Stimulated activated CD4-positive, alpha-beta T cell treated with anti-CD3 and anti-CD28 coated beads, Interleukin-4, amount 100 ng/mL, for 1 hour (primary cell): ENCODE data around the gene TELO2.

Source experiments
- DNase-seq: peaks from one replicate; pipeline ENCODE4 v3.0.0-alpha.2; 2020

Gene TELO2

DNA sequence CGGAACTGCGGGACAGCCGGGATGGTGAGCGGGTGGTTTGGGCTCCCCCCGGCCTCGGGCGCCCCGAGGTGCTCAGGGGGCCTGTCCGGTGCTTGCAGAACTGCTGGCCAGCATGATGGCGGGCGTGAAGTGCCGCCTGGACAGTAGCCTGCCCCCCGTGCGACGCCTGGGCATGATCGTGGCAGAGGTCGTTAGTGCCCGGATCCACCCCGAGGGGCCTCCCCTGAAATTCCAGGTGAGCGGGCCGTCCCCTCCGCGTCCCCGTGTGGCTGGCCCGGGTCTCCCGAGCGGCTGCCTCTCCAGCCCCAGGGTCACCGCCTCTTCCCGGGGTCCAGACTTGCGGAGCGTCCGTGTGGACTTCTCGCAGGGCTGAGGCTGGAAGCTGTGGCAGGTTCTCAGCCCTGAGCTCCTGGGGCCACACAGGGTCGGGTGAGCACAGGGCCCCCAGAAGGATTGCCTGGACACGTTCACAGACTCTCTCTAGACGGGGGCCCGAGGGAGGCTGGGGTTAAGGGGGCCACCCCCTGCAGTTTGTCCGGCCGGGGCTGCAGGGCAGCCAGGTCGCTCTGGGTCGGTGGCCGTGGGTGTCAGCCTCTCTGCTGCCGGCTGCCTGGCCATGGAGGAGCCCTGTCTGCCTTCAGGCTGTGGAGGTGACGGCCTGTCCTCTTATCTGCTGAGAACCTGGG is 7.4 kb downstream of the TELO2 start:
- no peak for DNase-seq

DNA sequence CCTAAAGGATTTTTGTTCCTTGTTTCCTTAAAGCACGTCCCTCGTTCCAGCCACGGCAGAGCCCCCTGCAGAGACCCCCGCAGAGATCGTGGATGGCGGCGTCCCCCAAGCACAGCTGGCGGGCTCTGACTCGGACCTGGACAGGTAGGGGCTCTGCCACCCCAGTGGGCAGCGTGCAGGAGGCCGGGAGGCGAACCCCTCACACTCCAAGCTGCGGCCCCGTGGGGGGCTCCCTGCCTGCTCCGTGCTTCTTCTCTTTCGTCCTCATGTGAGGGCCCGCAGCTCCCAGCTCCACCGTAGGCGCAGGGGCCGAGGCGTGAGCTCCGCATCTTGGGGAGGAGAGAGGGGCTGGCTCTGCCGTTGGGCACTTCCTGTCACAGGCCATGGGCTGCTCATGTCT is 8.5 kb downstream of the TELO2 start:
- DNase-seq, result no peak

DNA sequence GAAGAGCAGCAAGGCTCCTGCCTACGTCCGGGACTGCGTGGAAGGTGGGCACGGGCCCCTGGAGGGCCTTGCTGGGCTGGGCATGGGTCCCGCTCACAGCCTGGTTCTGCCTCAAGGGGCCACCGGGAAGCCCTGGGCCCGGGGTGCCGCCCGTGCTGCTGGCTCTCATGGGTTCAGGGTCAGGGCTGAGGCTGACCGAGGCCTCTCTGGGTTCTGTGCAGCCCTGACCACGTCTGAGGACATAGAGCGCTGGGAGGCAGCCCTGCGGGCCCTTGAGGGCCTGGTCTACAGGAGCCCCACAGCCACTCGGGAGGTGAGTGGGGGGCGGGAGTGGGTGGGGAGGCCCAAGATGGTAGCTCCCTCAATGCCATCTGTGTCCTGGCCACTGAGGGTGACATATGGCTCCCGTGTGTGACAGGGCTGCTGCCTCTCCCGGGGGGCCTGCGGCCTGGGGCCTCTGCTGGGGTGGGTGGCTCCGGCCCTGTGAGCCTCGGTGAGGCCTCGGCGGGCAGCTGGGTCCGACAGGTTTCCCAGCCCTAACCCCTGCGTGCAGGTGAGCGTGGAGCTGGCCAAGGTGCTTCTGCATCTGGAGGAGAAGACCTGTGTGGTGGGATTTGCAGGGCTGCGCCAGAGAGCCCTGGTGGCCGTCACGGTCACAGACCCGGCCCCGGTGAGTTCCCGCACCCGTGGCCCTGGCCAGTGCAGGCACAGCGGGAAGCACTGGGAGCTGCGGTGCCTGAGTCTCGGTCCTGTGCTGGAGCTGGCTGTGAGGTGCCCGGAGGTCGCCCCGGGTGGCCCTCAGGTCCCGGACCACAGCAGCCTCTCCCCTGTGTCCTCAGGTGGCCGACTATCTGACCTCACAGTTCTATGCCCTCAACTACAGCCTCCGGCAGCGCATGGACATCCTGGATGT is 9.2 kb downstream of the TELO2 start:
- no peak for DNase-seq

DNA sequence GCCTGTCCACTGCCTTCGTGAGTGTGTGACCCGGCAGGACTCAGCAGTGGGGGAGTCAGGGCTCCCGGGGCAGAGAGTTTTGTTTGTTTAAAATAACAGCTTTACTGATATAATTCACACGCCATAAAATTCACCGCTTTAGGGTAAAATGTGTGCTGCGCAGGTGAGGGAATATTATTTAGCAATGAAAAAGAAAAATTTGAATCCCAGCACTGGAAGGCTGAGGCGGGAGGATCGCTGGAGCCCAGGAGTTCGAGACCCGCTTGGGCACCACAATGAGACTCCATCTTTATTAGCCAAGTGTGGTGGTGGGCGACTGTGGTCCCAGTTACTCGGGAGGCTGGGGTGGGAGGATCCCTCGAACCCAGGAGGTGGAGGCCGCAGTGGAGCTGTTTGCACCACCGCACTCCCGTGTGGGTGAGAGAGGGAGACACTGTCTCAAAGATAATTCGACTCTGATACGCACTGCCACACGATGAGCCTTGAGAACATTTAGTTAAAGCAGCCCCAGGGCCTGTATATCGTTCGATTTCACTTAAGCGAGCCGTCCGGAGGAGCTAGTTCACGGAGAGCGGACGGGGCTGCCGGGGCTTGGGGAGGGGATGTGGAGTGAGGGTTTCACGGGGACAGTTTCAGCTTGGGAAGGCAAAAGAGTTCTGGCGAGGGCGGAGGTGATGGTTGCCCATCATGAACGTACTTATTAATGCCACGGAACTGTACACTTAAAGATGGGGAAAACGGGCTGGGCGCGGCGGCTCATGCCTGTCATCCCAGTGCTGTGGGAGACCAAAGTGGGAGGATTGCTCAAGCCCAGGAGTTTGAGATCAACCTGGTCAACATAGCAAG is 10.2 kb downstream of the TELO2 start:
- no peak for DNase-seq

DNA sequence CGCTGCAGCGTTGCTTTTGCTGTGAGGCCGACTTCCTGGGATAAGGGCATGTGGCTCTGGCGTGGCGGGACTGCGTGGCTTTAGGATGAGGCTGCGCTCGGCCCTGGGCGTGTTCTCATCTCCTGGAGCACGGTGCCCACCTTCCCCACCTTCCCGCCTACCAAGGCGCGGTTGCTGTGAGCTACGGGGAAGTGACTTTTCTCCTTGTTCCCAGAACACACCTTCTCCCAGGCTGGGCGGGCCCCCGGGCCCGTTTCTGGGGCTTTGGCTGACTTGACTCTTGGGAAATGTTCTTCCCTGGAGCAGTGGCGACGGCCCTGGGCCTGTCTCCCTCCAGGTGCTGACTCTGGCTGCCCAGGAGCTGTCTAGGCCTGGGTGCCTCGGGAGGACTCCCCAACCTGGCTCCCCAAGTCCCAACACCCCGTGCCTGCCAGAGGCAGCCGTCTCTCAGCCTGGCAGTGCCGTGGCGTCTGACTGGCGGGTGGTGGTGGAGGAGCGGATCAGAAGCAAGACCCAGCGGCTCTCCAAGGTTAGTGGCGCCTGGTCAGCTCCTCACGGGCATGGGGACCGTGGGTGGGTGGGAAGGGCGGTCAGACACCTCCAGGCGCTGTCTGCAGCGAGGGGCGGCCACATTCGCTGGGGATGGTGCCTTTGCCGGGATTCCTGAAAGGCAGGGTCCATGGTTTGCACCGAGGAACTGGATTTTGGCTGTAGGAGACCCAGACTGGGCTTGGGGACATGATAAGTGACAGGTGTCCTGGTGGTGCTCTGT is 12.1 kb downstream of the TELO2 start:
- DNase-seq, result no peak

DNA sequence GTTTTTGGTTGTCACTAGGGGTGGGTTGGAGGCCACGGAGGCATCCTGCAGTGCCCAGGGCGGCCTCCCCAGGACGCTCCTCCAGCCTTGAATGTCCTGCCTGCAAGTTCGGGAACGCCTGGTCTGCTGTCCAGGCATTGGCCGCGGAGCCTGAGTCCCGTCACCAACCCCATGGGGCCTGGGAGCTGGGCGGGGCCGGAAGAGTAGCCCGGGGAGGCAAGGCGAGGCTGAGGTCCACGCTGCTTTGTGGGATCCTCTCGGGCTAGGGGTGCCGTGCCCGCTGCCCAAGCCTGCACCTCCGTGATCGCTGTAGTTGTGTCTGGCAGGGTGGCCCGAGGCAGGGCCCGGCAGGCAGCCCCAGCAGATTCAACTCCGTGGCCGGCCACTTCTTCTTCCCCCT is 12.8 kb downstream of the TELO2 start:
- no peak for DNase-seq

DNA sequence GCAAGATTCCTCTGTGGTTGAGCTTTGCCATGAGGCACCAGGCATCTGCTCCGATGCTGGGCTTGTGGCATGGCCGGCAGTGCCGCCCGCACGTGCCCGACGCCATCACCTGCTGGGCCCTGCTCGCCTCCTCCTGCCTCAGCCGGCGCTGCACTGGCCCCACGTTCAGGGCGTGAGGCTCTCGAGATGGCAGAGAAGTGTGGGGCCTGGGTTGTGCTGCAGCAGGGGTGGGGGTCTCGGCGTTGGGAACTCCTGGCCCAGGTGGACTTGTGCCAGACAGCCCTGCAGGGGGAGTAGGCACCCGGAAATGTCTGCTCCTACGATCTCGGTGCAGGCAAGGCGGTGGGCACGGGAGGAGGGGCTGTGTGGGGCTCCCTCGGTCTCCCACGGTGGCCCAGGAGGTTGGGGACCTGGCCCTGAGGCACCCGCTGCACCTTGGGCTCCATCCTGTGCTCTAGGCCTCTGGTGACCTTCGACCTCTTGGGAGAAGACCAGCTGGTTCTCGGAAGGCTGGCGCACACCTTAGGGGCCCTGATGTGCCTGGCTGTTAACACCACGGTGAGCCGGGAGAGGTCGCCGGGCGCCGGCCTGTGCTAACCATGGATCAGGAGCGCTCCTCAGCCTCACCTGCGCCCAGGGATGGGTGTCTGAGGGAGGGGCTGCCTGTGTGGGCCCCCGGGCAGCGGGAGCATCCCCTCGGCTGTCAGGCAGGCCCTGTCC is 13.5 kb downstream of the TELO2 start:
- no peak for DNase-seq

DNA sequence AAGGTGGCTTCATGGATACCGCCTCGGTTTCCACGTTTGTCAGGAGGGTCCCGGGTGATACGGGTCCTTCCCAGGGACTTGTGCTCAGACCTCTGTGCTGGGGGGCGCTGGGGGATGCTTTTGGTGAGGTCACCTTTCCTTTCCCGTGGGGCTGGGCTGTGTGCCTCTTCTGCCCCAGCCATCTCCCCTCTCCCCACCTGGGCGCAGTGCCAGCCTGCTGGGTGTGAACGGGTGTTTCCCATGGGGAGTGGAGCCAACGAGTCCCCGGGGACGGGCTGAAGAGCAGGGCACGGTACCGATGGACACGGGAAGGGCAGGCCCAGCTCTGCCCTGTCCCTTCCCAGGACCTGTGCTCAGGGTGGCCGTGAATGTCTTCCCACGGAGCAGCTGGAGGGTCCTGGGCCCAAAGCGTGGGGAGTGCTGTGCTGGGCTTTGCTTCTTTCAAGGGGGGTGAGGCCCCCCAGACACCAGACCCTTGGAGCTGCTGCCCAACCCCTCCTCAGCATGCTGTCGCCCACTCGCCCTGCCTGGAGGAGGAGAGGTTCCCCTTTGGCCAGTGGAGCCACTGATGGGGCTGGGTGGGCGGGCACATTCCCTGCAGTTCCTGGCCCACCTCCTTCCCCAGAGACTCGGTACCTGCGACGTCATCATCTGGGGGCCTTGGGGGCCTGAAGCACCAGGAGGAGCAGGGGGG is 15.5 kb downstream of the TELO2 start:
- DNase-seq, result no peak

DNA sequence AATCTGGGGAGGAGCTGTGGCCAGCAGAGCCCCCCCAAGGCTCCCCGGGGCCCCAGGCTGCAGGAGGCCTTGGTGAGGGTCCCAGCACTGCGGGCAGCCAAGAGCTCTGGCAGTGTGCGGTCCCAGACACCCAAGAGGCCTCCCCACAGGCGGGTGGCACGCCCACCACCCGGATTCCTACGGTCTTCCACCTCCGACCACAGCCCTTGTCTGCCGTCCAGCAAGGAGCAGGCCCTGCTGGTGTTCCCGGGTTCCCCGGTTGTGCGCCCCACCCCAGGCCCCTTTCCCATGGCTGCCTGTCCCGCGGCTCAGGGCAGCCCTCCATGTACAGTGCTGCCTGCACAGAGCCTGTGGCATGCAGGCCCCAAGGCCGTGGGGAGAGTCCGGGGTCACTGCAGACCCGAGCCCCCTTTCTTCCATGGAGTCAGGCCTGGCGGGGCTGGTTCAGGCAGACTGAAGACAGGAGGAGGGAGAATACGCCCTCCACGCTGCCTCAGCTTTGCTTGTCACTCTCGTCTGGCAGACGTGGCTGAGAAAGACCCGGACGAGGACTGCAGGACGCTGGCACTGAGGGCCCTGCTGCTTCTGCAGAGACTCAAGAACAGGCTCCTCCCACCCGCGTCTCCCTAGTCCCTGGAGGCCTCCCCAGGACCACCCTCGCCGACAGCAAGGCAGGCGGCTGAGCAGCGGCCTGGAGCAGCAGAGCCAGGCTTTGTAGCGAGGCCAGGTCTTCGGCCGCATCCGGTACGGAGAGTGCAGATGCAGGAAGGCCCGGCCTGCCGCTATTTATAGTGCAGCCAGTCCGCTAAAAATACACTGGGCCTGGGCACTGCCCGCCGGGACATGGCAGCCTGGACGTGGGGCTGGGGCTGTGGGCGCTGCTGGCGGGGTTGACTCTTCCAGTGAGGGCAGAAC is 16.4 kb downstream of the TELO2 start:
- no peak for DNase-seq

DNA sequence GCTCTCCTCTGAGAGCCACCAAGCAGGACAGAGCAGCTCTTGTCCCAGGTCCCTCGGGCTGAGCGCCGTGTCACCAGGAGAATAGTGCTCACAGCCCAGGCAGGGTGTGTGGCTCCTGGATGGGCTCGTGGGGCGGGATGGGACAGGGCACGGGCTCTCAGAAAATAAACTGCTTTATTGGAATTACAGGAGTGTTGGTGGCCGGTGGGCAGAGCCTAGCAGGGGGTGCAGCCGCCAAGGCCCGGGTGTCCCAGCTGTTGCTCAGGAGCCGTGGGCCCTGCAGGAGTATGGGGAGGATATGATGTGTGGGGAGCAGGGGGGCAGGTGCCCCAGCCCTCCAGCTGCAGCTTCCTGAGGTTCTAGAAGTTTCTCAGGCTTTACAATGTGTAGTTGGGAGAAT is 17.1 kb downstream of the TELO2 start:
- DNase-seq, result no peak

DNA sequence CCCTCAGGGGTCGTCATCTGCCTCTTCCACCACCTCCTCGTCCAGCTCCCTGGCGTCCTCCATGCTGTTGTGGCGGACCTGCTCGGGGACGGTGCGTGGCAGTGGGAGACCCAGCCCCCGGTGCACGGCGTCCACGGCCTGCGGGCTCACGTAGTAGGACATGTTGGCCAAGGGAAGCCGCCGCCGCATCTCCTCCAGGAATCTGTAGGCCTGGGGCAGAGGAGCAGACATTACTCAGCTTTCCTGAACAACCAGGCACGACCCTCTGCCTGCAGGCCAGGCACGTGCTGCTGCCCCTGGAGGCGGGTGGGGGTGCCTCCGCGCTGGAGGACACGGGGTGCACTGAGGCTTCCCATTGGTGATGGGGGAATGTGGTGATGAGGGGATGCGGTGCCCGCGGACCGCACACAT is 17.8 kb downstream of the TELO2 start:
- DNase-seq, result no peak

DNA sequence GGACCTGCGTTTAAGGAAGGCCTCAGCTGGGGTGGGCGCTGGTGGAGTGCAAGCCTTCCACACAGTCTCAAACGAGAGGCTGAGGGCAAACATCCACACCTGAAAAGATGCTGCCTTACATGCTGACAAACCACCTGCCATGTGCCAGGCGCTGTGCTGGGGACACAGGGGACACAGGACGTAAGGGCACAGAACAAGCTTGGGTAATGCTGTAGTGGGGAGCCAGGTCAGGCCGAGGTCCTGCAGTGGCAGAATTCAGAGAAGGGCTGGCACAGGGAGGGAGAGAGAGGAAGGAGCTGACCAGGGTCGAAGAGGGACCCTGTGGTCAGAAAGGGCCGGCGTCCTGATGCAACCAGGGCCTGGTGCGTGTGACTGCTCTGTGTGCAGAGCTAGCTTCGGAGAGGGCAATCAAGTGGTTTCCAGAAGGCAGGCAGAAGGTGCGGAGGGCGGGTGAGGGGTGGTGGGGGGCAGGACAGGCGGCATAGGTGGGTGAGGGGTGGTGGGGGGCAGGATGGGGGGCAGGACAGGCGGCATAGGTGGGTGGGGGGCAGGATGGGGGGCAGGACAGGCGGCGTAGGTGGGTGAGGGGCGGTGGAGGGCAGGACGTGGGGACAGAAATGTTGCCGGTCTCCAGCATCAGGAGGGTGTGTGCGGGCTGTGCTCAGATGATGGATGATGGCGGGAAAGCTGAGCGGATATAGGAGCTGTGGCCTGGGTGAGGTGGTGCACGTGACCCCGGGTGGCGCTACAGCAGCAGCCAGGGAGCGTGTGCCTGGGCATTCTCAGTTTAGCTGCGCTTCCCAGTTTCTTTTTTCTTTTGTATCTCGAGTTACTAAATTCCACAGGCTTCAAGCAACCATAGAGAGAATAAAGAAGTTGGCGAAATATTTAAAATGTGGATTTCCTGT is 18.8 kb downstream of the TELO2 start:
- no peak for DNase-seq

DNA sequence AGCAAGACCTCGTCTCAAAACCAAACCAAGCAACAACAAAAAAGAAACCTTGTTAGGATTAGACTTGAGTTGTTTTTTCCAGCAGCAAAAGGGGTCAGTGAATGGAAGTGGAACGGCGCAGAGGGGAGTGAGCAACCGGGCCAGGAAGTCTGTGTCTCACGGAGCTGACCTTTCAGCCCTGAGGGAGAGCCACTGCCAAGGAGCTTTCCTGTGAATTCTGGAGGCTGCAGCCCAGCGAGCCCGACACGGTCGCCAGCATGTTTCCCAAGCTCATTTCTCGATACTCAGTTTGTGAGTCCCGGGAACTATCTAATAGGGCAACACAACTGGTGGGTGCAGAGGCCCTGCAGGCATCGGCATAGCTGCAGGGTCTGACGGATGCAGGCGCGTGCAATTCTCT is 19.6 kb downstream of the TELO2 start:
- no peak for DNase-seq

DNA sequence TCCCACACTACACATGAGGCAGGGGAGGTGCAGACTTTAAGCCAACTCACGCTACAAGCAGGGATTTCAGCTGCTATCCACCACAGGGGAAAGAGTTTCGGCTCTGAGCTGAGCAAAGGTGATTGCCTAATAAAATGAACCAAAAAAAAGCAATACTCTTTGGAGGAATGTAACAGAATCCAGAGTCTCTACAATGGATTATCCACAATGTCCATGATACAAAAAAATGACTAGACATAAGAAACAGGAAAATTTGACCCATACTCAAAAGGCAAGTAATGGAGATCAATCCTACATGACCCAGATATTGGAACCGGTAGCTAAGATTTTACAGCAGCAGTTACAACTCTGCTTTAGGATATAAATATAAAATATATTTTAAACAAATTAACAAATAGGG is 21.3 kb downstream of the TELO2 start:
- no peak for DNase-seq

DNA sequence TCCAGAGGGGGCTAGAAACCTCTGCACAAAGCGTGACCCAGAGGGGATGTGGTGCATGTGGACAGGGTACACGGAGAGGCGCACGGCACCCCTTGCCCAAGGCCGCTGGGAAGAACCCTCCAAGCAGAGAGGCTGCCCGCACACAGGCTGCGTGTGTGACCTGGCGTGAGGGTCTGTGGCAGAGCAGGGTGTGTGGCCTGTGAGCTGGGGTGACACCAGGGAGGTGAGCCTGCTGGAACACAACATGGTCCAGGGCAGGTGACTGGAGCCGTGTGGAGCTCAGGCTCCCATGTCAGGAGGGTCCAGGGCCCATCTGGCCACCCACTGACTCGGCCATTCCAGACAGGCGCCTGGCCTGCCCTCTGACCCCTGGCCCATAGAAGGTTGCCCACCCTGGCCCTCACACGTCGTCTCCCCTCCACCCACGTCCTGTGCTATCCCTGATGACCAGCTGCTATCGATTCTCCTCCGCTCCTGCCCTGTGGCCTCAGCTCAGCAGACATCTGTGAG is 25.5 kb downstream of the TELO2 start:
- DNase-seq, result no peak

DNA sequence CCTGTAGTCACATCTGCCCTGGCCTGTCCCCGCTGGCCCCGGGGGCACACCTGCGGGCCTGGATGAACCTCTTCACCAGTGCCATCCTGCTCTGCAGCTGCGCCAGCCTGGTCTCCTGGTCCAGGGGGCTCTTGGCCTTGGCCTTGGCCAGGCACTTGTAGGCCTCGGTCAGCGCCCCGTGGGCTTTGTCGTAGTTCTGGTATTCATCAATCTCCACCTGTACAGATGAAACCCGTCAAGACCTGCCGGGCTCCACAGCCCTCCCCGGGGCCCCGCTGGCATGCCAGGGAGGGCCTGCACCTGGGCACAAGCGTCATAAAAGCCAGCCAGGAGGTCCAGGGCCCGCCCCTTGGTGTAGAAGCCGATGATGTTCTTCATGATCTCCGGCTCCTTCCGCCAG is 26.7 kb downstream of the TELO2 start:
- DNase-seq, result no peak

DNA sequence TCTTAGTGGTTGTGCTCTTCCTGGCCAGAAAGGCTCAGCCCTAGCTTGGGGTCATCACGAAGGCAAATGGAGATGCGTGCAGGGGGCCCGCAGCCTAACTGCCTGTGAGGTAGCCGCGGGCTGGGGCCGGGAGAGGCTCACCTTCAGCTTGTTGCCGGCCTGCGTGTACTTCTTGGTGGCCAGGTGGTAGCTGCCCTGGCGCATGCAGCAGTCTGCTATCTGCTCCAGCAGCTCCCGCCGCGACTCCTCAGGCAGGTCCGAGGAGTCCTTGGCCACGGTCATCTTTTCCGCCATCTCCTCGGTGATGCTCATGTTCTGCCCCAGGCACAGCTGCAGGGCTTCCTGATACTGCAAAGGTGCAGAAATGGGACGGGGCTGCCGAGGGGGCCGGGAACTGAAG is 27.3 kb downstream of the TELO2 start:
- no peak for DNase-seq

DNA sequence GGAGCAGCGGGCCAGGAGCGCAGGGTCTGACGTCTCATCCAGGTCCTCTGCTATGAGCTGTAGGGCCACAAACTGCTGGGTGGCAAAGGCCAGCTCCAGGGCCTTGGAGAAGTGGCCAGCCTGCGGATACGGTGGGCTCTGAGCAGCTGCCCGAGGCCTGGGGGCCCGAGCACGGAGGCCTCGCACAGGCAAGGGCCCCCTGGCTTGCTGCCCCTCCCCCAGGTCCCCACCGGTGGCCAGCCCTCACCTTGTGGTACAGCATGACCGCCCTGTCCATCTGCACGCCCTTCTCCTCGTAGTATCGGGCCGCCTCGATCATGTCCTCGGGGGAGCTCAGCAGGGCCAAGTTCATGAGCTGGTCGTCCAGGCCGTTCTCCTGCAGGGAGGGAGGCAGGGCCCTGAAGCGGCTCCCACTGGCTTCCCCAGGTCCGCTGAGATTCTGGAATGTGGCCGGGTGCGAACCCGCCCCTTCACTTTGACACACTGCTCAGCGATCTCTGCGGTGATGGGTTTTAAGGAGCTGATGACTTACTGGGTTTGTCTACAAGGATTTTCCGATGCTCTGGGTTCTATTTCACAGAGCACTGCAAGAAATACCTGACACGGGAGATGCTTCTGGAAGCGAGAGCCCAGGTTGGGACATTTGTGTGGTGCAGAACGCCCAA is 30.6 kb downstream of the TELO2 start:
- no peak for DNase-seq
